ENCODE measurements around the gene SHROOM3.
A peak's percentile ranks its signal among the peaks of the same experiment; 100 is the strongest.

SHROOM3 gene

DNA sequence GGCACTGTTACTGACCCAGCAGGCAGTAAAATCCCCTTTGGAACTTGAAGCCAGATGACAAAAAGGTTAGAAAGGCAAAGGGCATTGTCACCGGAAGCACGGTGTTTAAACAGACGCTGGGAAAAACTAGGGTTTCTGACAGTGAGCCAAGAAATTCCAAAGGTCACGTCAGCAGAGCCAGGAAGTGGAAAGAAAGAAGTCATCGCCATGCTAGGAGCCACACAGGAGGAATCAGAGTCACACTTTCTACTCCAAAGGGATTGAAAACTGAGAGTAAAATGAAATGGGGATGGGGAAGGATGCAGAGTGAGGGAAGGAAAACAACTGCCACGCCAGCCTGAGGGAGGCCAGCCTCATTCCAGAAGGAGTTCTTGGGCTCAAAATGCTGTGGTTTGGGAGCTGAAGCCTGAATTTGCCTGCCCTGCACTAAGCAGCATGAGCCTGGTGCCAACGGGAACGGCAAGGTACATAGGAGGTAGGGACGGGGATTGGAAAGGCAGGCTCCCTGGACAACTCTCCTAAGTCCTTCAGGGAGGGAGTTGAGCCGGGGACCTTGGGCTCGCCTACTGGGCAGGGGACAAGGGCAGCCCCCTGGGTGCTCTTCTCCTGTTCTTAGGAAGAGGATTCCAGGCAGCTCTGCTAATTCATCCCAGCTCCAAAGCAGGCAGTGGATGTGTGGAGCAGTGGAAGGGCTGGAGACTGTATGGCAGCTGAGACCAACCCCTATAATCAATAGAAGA, 396.1 kb downstream of the SHROOM3 start:
- peak; percentile 81 for DNase-seq (ENCODE audit: low read depth)
- TF ChIP-seq, protein P1, sequence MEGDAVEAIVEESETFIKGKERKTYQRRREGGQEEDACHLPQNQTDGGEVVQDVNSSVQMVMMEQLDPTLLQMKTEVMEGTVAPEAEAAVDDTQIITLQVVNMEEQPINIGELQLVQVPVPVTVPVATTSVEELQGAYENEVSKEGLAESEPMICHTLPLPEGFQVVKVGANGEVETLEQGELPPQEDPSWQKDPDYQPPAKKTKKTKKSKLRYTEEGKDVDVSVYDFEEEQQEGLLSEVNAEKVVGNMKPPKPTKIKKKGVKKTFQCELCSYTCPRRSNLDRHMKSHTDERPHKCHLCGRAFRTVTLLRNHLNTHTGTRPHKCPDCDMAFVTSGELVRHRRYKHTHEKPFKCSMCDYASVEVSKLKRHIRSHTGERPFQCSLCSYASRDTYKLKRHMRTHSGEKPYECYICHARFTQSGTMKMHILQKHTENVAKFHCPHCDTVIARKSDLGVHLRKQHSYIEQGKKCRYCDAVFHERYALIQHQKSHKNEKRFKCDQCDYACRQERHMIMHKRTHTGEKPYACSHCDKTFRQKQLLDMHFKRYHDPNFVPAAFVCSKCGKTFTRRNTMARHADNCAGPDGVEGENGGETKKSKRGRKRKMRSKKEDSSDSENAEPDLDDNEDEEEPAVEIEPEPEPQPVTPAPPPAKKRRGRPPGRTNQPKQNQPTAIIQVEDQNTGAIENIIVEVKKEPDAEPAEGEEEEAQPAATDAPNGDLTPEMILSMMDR (conservative IDR thresholded peaks at IDR 0.05; ENCODE audit: control insufficient read depth, insufficient read depth, low read depth, low read length), result no peak
- no peak overlapping the region for H3K4me3 ChIP-seq (ENCODE audit: control insufficient read depth, low read depth, low read length)

DNA sequence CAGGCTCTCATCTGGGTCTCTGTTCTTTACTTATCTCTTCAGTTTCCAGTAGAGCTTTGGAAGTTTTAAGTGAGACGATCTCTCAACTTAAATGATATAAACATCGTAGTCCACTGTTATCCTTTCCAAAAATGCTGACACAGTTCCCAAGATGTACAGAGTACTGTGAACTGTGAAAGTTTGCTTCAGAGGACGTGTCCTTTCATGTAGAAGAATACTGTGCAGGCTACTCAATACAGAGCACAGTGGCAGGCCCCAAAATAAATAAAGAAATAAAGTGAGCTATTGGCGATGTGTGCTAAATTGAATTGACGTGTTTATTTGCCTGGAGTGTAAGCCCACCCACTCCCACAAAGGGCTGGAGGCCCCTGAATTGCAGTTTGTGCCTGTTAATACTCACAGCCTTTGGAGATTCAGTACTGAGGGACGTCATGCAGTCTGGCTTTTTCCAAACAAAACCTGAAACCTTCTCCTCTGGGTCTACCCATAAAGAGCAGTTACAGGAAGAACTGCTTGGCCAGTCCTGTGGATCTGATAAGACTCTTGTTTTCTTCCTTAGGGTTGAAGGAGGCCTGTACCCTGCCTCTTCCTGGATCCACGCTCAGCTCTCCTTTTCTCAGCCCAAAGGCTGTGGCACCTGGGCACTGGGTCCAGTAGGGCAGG, 396.8 kb downstream of the SHROOM3 start:
- no peak overlapping the region for H3K4me3 ChIP-seq (ENCODE audit: control insufficient read depth, low read depth, low read length)
- no peak for DNase-seq (ENCODE audit: low read depth)
- TF ChIP-seq, protein P1 (conservative IDR thresholded peaks at IDR 0.05; ENCODE audit: control insufficient read depth, insufficient read depth, low read depth, low read length), result no peak

Measured in fibroblast of mammary gland (primary cell).